T-cell (primary cell): Measurements from ENCODE around the gene CFAP251. TPM values are rescaled to one million over a fixed set of nuclear protein-coding genes. Genes with fewer than 3 reads are reported as not detected.

Source experiments
- ATAC-seq, 4 experiments: fragments of 200-7000 bp in 3 of 4; fragments of 150-1000 bp in 1 of 4; cut with Tn5 transposase; replicated peaks in 1 of 4; 1 replicate in 3 of 4; 2 replicates in 1 of 4; pipeline ENCODE4 v1.10.0; 2021; ENCODE audit warnings: moderate library complexity in 3 of 4, mild to moderate bottlenecking in 2 of 4, moderate number of reproducible peaks in 1 of 4
- CTCF ChIA-PET, 2 donors: fragments of 300-600 bp; sonication (Branson Sonifier 250); formaldehyde crosslinking; loops; one replicate each; lab custom pipeline; 2022; ENCODE audit warnings: antibody characterized with exemption in 2 of 2; lab: Charles Lee
- POLR2A ChIA-PET, 2 donors: fragments of 300-600 bp; sonication (Branson Sonifier 250); formaldehyde crosslinking; loops; one replicate each; lab custom pipeline; 2022; ENCODE audit warnings: antibody characterized with exemption in 2 of 2; lab: Charles Lee
- DNase-seq, 35 experiments: peaks; one replicate each; pipeline versions ENCODE4 v3.0.0 to v3.0.0-alpha.2; 2013 to 2023
- H3K27ac ChIP-seq: one replicate; pipeline ENCODE4 v1.5.1; 2013; ENCODE audit warnings: low read length
- H3K27me3 ChIP-seq, 2 experiments: replicated peaks in 1 of 2; 1 replicate in 1 of 2; 2 replicates in 1 of 2; pipeline versions ENCODE4 v1.6.1 to v1.7.0; 2013; ENCODE audit warnings: low read length in 1 of 2, mixed read lengths in 1 of 2; ENCODE audit not compliant: control insufficient read depth in 2 of 2, insufficient read depth in 2 of 2; ENCODE audit errors: extremely low read depth in 1 of 2
- H3K36me3 ChIP-seq, 2 donors: 1 replicate in 1 of 2; 2 replicates in 1 of 2; pipeline versions ENCODE4 v1.6.1 to v1.7.0; 2013; ENCODE audit warnings: low read length in 1 of 2; ENCODE audit not compliant: control insufficient read depth in 2 of 2, insufficient read depth in 1 of 2; ENCODE audit errors: extremely low read depth in 1 of 2
- H3K4me1 ChIP-seq, 2 experiments: 1 replicate in 1 of 2; 2 replicates in 1 of 2; pipeline versions ENCODE4 v1.6.1 to v1.7.0; 2013; ENCODE audit warnings: low read length in 2 of 2, mixed read lengths in 1 of 2; ENCODE audit not compliant: insufficient read depth in 2 of 2, control insufficient read depth in 1 of 2; ENCODE audit errors: extremely low read depth in 1 of 2
- H3K4me3 ChIP-seq, 2 donors: 1 replicate in 1 of 2; 2 replicates in 1 of 2; pipeline versions ENCODE4 v1.5.1 to v1.7.0; 2013; ENCODE audit warnings: mild to moderate bottlenecking in 2 of 2, low read length in 1 of 2, moderate library complexity in 1 of 2; ENCODE audit not compliant: control insufficient read depth in 1 of 2; ENCODE audit errors: extremely low read depth in 1 of 2
- H3K9me3 ChIP-seq: 2 replicates; pipeline ENCODE4 v1.7.0; 2013
- H3K27ac Mint-ChIP-seq, 2 donors: one replicate each; pipeline ENCODE4 v1.8.0; 2020 to 2021; ENCODE audit warnings: mild to moderate bottlenecking in 2 of 2, mixed read lengths in 2 of 2
- H3K27me3 Mint-ChIP-seq, 2 donors: one replicate each; pipeline ENCODE4 v1.8.0; 2021 to 2022; ENCODE audit warnings: mixed read lengths in 2 of 2
- H3K36me3 Mint-ChIP-seq: one replicate; pipeline ENCODE4 v1.8.0; 2021; ENCODE audit warnings: mixed read lengths
- H3K4me1 Mint-ChIP-seq, 3 donors: one replicate each; pipeline ENCODE4 v1.8.0; 2020 to 2022; ENCODE audit warnings: mixed read lengths in 3 of 3, mild to moderate bottlenecking in 1 of 3
- H3K4me3 Mint-ChIP-seq, 3 donors: one replicate each; pipeline ENCODE4 v1.8.0; 2020 to 2022; ENCODE audit warnings: mild to moderate bottlenecking in 3 of 3, mixed read lengths in 3 of 3, moderate library complexity in 3 of 3
- H3K9me3 Mint-ChIP-seq, 3 donors: one replicate each; pipeline ENCODE4 v1.8.0; 2020 to 2022; ENCODE audit warnings: mixed read lengths in 3 of 3
- WGBS: methylation state at CpG from one replicate; pipeline ENCODE4 v1.1.5; 2013; ENCODE audit warnings: missing lambda C conversion rate; ENCODE audit not compliant: insufficient coverage; 5-methylcytosine and 5-hydroxymethylcytosine counted together
- total RNA-seq, 35 experiments: library from RNA in 6 of 35; stranded (reverse) in 6 of 35; fragments of 120-200 nt in 1 of 35; gene quantifications; one replicate each; pipeline versions ENCODE4 v1.2.1 to v1.2.4 and lab custom pipeline; 2013 to 2026

The CFAP251 gene
- total RNA-seq, 5 donors from 2014 or later (not counting 1 experiment from before 2014, with no cell fraction given): 0.50 to 0.61 (median 0.57) TPM

DNA sequence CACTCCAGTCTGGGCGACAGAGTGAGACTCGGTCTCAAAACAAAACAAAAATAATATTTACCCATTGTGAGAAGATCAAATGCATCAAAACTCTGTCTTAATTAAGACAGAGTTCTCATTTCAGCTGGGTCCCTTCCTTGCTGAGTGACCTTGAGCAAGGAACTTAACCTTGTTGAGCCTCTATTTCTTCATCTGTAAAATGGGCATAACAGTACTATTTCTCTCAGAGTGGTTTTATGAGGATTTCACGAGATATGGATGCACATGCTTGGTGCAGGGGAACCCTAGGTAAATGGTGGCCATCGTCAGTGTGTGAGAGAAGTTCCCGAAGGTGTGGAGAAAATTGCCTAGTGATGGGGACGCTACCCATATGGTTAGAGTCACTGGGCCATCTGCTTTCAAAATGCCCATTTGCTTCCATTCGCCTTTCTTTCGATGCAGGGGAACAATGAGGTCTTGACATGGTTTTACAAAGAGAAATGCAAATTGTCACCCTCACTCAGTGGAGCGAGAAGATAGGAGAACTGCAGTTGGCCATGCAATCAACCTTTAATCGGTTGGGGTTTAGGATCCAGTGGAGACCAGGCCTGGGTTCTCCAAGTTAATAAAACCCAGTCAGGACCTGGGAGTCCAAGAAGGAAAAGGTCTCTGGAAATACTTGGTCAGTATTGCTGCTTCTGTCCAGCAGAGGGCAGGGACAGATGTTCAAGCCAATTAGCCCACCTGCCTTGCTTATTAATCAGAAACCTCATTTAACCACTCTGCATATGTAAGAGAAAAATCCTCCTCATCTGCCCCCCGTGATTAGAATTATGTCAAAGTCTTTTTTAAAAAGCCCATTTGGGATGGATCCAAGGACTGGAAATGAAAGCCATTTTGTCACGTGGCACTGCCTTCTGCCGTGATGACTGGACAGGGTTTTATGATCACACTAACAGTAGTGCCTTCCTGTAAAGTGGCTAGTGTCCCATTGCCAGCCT lies 37.2 kb downstream of the CFAP251 start:
- Histone ChIP-seq H3K4me3 (no peak overlapping the region), H3K27me3 (peaks cover 0 to 4% of the 10 kb centered on the region in 2 experiments), H3K9me3 (no peaks in the 10 kb centered on the region), H3K27ac (no peak overlapping the region), H3K36me3 (no peaks in the 10 kb centered on the region), H3K4me1 (no peaks in the 10 kb centered on the region)
- CTCF ChIA-PET: no interaction called here
- no peaks in the 10 kb centered on the region for H3K27me3 Mint-ChIP-seq
- H3K4me1 Mint-ChIP-seq: no peaks in the 10 kb centered on the region
- POLR2A ChIA-PET: interaction anchor here in 1 of 2 donors (0.7 kb wide), 1 partner anchor 319 kb away, joined by 4 read pairs; no protein-coding TSS in a partner anchor
- ATAC-seq: no peak
- no peak overlapping the region for H3K27ac Mint-ChIP-seq
- no peaks in the 10 kb centered on the region for H3K36me3 Mint-ChIP-seq
- H3K4me3 Mint-ChIP-seq: no peak overlapping the region
- 90% methylated on average over 10 of the region's 13 CpGs for WGBS
- H3K9me3 Mint-ChIP-seq: no peaks in the 10 kb centered on the region
- no peak for DNase-seq

- Mint-ChIP-seq H3K4me3 (no peak overlapping the region), H3K4me1 (no peaks in the 10 kb centered on the region), H3K27me3 (no peaks in the 10 kb centered on the region), H3K36me3 (no peaks in the 10 kb centered on the region), H3K9me3 (no peaks in the 10 kb centered on the region), H3K27ac (no peak overlapping the region)
- ChIA-PET CTCF (no interaction called here), POLR2A (no interaction called here)
- Histone ChIP-seq H3K27me3 (no peaks in the 10 kb centered on the region), H3K27ac (no peak overlapping the region), H3K36me3 (no peaks in the 10 kb centered on the region), H3K4me1 (no peaks in the 10 kb centered on the region), H3K9me3 (no peaks in the 10 kb centered on the region), H3K4me3 (no peak overlapping the region)
- WGBS: 82% methylated on average over 3 of the region's 6 CpGs
- no peak for DNase-seq
- ATAC-seq: no peak
These were observed 39.6 kb downstream of the CFAP251 start for GRCh38 chr12:121957861-121958515.

DNA sequence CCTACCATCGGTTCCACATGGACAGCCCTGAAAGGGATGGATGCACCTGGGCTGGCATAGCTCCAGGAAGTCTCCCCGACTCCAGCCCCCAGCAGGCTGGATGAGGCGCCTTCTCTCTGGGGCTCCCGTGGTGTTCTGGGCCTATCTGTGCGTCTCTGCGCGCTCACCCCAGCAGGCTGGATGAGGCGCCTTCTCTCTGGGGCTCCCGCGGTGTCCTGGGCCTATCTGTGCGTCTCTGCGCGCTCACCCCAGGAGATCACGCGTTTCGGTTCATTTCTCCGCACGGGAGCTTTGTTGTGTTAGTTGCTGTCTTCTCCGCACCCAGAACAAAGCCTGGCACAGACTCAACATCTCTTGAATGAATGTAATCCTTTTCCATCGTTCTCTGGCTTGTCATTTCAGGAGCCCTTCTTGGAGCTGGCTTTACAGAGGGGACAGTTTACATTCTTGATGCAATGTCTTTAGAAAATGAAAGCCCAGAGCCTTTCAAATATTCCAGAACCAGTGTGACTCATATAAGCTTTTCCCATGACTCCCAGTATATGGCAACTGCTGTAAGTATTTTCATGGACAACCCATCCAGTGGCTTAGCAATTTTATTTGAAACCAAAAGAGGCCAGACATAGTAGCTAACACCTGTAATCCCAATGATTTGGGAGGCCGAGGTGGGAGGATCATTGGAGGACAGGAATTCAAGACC lies 40.3 kb downstream of the CFAP251 start:
- Mint-ChIP-seq H3K9me3 (no peaks in the 10 kb centered on the region), H3K36me3 (no peaks in the 10 kb centered on the region), H3K4me3 (no peak overlapping the region), H3K27ac (no peak overlapping the region), H3K27me3 (no peaks in the 10 kb centered on the region), H3K4me1 (no peaks in the 10 kb centered on the region)
- POLR2A ChIA-PET: no interaction called here
- Histone ChIP-seq H3K36me3 (no peaks in the 10 kb centered on the region), H3K27ac (no peak overlapping the region), H3K9me3 (no peaks in the 10 kb centered on the region), H3K27me3 (no peaks in the 10 kb centered on the region), H3K4me1 (no peaks in the 10 kb centered on the region), H3K4me3 (no peak overlapping the region)
- DNase-seq: no peak
- WGBS: 89% methylated on average over 19 of the region's 21 CpGs
- no peak for ATAC-seq
- CTCF ChIA-PET: interaction anchor here in 1 of 2 donors (0.5 kb wide), 1 partner anchor 463 kb away, joined by 3 read pairs; no protein-coding TSS in a partner anchor

DNA sequence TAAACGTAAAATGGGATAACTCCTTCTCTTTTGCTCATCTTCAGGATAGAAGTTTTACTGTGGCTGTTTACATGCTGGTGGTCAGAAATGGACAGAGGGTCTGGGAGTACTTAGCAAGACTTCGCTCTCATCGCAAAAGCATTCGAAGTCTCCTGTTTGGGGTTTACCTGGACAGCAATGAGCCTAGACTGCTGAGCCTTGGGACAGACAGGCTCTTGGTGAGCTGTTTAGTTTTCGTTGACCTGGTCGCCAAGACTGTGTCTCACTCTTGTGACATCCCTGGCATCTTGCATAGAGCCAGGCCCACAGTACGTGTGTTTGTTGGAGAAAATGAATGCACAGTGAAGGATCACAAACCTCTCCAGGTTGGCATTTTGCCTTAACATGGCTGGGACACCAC lies 42.1 kb downstream of the CFAP251 start:
- 94% methylated on average over 7 of the region's 7 CpGs for WGBS
- Mint-ChIP-seq H3K9me3 (no peaks in the 10 kb centered on the region), H3K27me3 (no peaks in the 10 kb centered on the region), H3K36me3 (no peaks in the 10 kb centered on the region), H3K4me1 (no peaks in the 10 kb centered on the region), H3K4me3 (no peak overlapping the region), H3K27ac (no peak overlapping the region)
- Histone ChIP-seq H3K4me3 (no peak overlapping the region), H3K27ac (no peak overlapping the region), H3K9me3 (no peaks in the 10 kb centered on the region), H3K4me1 (no peaks in the 10 kb centered on the region), H3K27me3 (no peaks in the 10 kb centered on the region), H3K36me3 (no peaks in the 10 kb centered on the region)
- POLR2A ChIA-PET: no interaction called here
- CTCF ChIA-PET: interaction anchor here in 1 of 2 donors (0.5 kb wide), 1 partner anchor 690 kb away, joined by 3 read pairs; no protein-coding TSS in a partner anchor
- DNase-seq (no peak), ATAC-seq (no peak)

GRCh38 chr12:121961195-121961879 lies 42.9 kb downstream of the CFAP251 start:
- H3K27me3 Mint-ChIP-seq: no peaks in the 10 kb centered on the region
- ChIA-PET POLR2A (interaction anchor here in 1 of 2 donors (0.6 kb wide), 1 partner anchor 22 kb away, joined by 4 read pairs; no protein-coding TSS in a partner anchor), CTCF (interaction anchor here (0.5 to 0.6 kb wide), 2 partner anchors 13 to 691 kb away, joined by 3 read pairs; no protein-coding TSS in a partner anchor)
- ATAC-seq (no peak), DNase-seq (no peak)
- H3K9me3 Mint-ChIP-seq: no peaks in the 10 kb centered on the region
- no peaks in the 10 kb centered on the region for H3K9me3 ChIP-seq
- H3K36me3 ChIP-seq: no peaks in the 10 kb centered on the region
- H3K27ac ChIP-seq: no peak overlapping the region
- no peaks in the 10 kb centered on the region for H3K27me3 ChIP-seq
- no peak overlapping the region for H3K4me3 ChIP-seq
- 100% methylated on average over 1 of the region's 5 CpGs for WGBS
- no peak overlapping the region for H3K27ac Mint-ChIP-seq
- no peaks in the 10 kb centered on the region for H3K4me1 Mint-ChIP-seq
- no peaks in the 10 kb centered on the region for H3K36me3 Mint-ChIP-seq
- no peaks in the 10 kb centered on the region for H3K4me1 ChIP-seq
- H3K4me3 Mint-ChIP-seq: no peak overlapping the region
